Right atrium auricular region (tissue), 2 donors: ENCODE results near the gene NEK8. TPM values are rescaled to one million over a fixed set of nuclear protein-coding genes. Genes with fewer than 3 reads are reported as not detected.

Experiments
- DNase-seq: peaks from one replicate; pipeline ENCODE4 v3.0.0-alpha.2; 2019; ENCODE audit warnings: low spot score
- H3K27ac ChIP-seq, 2 donors: fragments of 200-600 bp; sonication (generic); 1 replicate in 1 of 2; 2 replicates in 1 of 2; pipeline ENCODE4 v1.5.1; 2016 to 2019
- H3K27me3 ChIP-seq, 2 donors: fragments of 200-600 bp; sonication (generic); one replicate each; pipeline versions ENCODE4 v1.5.1 to v1.6.0; 2017 to 2019
- H3K36me3 ChIP-seq: fragments of 200-600 bp; sonication (generic); one replicate; pipeline ENCODE4 v1.5.1; 2016
- H3K4me1 ChIP-seq, 2 donors: fragments of 200-600 bp; sonication (generic); one replicate each; pipeline versions ENCODE4 v1.5.1 to v1.6.0; 2017 to 2019
- H3K4me3 ChIP-seq, 2 donors: fragments of 200-600 bp; sonication (generic); 1 replicate in 1 of 2; 2 replicates in 1 of 2; pipeline ENCODE4 v1.5.1; 2017 to 2019; ENCODE audit warnings: mild to moderate bottlenecking in 1 of 2, moderate library complexity in 1 of 2
- H3K9me3 ChIP-seq, 2 donors: fragments of 200-600 bp; sonication (generic); one replicate each; pipeline ENCODE4 v1.5.1; 2019
- total RNA-seq, 2 donors: library from RNA; depleted of rRNA; stranded (reverse); fragments of >200 nt; gene quantifications; one replicate each; pipeline ENCODE4 v1.1.0, GENCODE V29; 2016
- TF ChIP-seq, protein P1 (sequence below), 2 donors: fragments of 200-600 bp; sonication (generic); IDR thresholded peaks; one replicate each; pipeline ENCODE4 v1.5.1; 2019; ENCODE audit warnings: antibody characterized with exemption in 2 of 2

NEK8 gene
- total RNA-seq, 2 donors from 2014 or later, result 1.0 to 1.1 TPM

GRCh38 chr17:28744104-28744971 is 15.8 kb downstream of the NEK8 start:
- TF ChIP-seq, protein P1, sequence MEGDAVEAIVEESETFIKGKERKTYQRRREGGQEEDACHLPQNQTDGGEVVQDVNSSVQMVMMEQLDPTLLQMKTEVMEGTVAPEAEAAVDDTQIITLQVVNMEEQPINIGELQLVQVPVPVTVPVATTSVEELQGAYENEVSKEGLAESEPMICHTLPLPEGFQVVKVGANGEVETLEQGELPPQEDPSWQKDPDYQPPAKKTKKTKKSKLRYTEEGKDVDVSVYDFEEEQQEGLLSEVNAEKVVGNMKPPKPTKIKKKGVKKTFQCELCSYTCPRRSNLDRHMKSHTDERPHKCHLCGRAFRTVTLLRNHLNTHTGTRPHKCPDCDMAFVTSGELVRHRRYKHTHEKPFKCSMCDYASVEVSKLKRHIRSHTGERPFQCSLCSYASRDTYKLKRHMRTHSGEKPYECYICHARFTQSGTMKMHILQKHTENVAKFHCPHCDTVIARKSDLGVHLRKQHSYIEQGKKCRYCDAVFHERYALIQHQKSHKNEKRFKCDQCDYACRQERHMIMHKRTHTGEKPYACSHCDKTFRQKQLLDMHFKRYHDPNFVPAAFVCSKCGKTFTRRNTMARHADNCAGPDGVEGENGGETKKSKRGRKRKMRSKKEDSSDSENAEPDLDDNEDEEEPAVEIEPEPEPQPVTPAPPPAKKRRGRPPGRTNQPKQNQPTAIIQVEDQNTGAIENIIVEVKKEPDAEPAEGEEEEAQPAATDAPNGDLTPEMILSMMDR (IDR thresholded peaks at IDR 0.05), result no peak

GRCh38 chr17:28744972-28745785 is 16.6 kb downstream of the NEK8 start:
- TF ChIP-seq, protein P1 (IDR thresholded peaks at IDR 0.05), result no peak
- Histone ChIP-seq H3K9me3 (no peaks in the 10 kb centered on the region), H3K27ac (peak overlapping the region; percentile 88 to 92), H3K36me3 (peaks cover 11% of the 10 kb centered on the region), H3K27me3 (no peaks in the 10 kb centered on the region), H3K4me1 (peaks cover 1 to 54% of the 10 kb centered on the region in 2 donors), H3K4me3 (peak overlapping the region; percentile 77 to 83)
- no peak for DNase-seq

More at GRCh38 chr17:28744104-28744971, 15.8 kb downstream of the NEK8 start:
- Histone ChIP-seq H3K4me3 (peak overlapping the region; percentile 77 to 83), H3K36me3 (peaks cover 11% of the 10 kb centered on the region), H3K27ac (peak overlapping the region; percentile 88 to 92), H3K27me3 (no peaks in the 10 kb centered on the region), H3K9me3 (no peaks in the 10 kb centered on the region), H3K4me1 (peaks cover 0 to 45% of the 10 kb centered on the region in 2 donors)
- no peak for DNase-seq

DNA sequence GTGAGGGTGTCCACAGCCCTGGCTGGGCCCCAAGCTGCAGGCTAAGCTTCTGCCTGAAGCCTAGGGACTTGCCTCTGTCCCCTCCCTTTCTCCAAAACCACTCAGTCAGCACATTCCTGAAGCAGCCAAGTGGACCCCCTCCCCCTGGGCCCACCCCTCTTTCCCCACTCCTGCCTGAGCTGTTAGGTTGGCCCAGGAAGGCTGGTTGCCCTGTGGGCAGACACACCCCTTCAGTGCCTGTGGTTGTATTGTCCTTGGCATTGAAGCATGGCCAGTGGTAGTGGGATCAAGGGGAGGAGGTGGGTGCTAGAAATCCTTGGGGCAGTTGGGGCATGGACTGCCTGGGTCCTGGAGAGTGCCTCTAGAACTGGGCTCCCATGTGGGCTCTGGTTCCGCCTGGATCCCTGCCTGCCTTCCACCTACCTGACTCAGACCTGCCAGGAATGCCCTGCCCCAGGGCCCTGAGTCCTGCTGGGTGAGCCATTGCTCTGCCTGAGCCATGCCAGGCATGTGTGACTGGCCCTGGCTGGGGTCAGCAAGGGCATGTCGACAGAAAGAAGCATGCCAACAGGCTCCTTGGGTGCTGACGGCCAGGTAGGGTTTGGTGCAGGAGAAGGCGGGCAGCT is 17.3 kb downstream of the NEK8 start:
- Histone ChIP-seq H3K4me3 (peak overlapping the region in 1 of 2 donors; percentile 77), H3K27ac (peak overlapping the region in 1 of 2 donors; percentile 88)

DNA sequence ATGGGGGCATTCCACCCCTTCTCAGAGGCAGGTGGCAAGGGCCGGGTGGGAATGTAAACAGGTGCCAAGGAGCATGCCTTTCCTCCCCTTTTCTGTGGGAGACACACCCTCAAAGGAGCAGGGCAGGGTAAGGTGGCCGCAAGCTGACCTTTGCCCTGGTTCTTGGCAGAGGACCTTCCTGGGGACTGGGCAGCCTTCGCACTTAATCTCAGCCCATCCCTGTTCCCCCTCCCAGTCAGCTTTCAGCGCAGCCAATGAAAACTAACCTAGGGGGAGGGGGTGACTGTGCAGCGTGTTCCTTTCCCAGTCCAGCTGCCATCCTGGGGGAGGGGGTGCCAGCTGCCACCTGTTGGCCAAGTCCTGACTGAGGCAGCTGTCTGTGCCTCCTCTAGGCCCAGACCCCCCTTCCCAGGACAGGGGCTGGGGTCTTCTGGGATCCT is 18.0 kb downstream of the NEK8 start:
- Histone ChIP-seq H3K4me3 (no peak overlapping the region), H3K9me3 (no peaks in the 10 kb centered on the region), H3K27me3 (no peaks in the 10 kb centered on the region), H3K4me1 (peaks cover 2 to 57% of the 10 kb centered on the region in 2 donors), H3K36me3 (peaks cover 11% of the 10 kb centered on the region), H3K27ac (peak overlapping the region in 1 of 2 donors; percentile 35)
- no peak for DNase-seq
- TF ChIP-seq, protein P1 (IDR thresholded peaks at IDR 0.05), result no peak

More for the DNA sequence above, 17.3 kb downstream of the NEK8 start:
- Histone ChIP-seq H3K27me3 (no peaks in the 10 kb centered on the region), H3K4me1 (peaks cover 2 to 57% of the 10 kb centered on the region in 2 donors), H3K36me3 (peaks cover 11% of the 10 kb centered on the region), H3K9me3 (no peaks in the 10 kb centered on the region)
- no peak for DNase-seq
- TF ChIP-seq, protein P1 (IDR thresholded peaks at IDR 0.05), result no peak

- Histone ChIP-seq H3K27ac (peak overlapping the region in 1 of 2 donors; percentile 35), H3K36me3 (peaks cover 11% of the 10 kb centered on the region)
These were observed 18.6 kb downstream of the NEK8 start for GRCh38 chr17:28747051-28747691.

More at GRCh38 chr17:28747051-28747691, 18.6 kb downstream of the NEK8 start:
- peaks cover 2 to 57% of the 10 kb centered on the region in 2 donors for H3K4me1 ChIP-seq
- no peak overlapping the region for H3K4me3 ChIP-seq
- no peaks in the 10 kb centered on the region for H3K9me3 ChIP-seq
- no peak for DNase-seq
- no peaks in the 10 kb centered on the region for H3K27me3 ChIP-seq
- TF ChIP-seq, protein P1 (IDR thresholded peaks at IDR 0.05), result no peak
